CD4-positive, alpha-beta memory T cell (primary cell): ENCODE results near the gene SLC29A1. TPM values are rescaled to one million over a fixed set of nuclear protein-coding genes. Genes with fewer than 3 reads are reported as not detected.

ENCODE experiments used
- CTCF ChIA-PET: fragments of 350-600 bp; sonication (Branson Sonifier 250); formaldehyde crosslinking; loops from one replicate; lab custom pipeline; 2021; ENCODE audit warnings: inconsistent platforms; ENCODE audit not compliant: partially characterized antibody; lab: Charles Lee
- POLR2A ChIA-PET: fragments of 350-600 bp; sonication (Branson Sonifier 250); formaldehyde crosslinking; loops from one replicate; lab custom pipeline; 2021; ENCODE audit not compliant: partially characterized antibody; lab: Charles Lee
- DNase-seq, 5 donors: peaks; one replicate each; pipeline versions ENCODE4 v3.0.0 to v3.0.0-alpha.2; 2020 to 2022; ENCODE audit warnings: mixed read lengths in 1 of 5
- H3K27ac ChIP-seq: one replicate; pipeline ENCODE4 v1.7.0; 2013; ENCODE audit warnings: low read depth, low read length
- H3K27me3 ChIP-seq: 2 replicates; pipeline ENCODE4 v1.7.0; 2013; ENCODE audit warnings: mild to moderate bottlenecking, low read length, moderate library complexity; ENCODE audit not compliant: insufficient read depth
- H3K36me3 ChIP-seq: 2 replicates; pipeline ENCODE4 v1.7.0; 2013; ENCODE audit warnings: mild to moderate bottlenecking, low read length, moderate library complexity; ENCODE audit not compliant: insufficient read depth
- H3K4me1 ChIP-seq: 2 replicates; pipeline ENCODE4 v1.7.0; 2013; ENCODE audit warnings: mild to moderate bottlenecking, low read length, moderate library complexity; ENCODE audit not compliant: insufficient read depth
- H3K4me3 ChIP-seq, 2 donors: one replicate each; pipeline ENCODE4 v1.7.0; 2013; ENCODE audit warnings: low read length in 2 of 2, mild to moderate bottlenecking in 1 of 2
- H3K9me3 ChIP-seq, 2 donors: one replicate each; pipeline ENCODE4 v1.7.0; 2013; ENCODE audit warnings: low read length in 2 of 2, control low read depth in 1 of 2; ENCODE audit not compliant: control insufficient read depth in 1 of 2
- H3K27ac Mint-ChIP-seq, 7 donors: one replicate each; pipeline ENCODE4 v1.8.0; 2020 to 2021; ENCODE audit warnings: mixed read lengths in 7 of 7, mild to moderate bottlenecking in 6 of 7, inconsistent platforms in 3 of 7, moderate library complexity in 3 of 7
- H3K27me3 Mint-ChIP-seq, 2 donors: one replicate each; pipeline ENCODE4 v1.8.0; 2020 to 2021; ENCODE audit warnings: mixed read lengths in 2 of 2
- H3K36me3 Mint-ChIP-seq, 2 donors: one replicate each; pipeline ENCODE4 v1.8.0; 2020 to 2021; ENCODE audit warnings: mixed read lengths in 2 of 2, inconsistent platforms in 1 of 2, mild to moderate bottlenecking in 1 of 2
- H3K4me1 Mint-ChIP-seq, 4 donors: one replicate each; pipeline ENCODE4 v1.8.0; 2020 to 2021; ENCODE audit warnings: mixed read lengths in 4 of 4, mild to moderate bottlenecking in 1 of 4
- H3K4me3 Mint-ChIP-seq, 8 donors: one replicate each; pipeline ENCODE4 v1.8.0; 2020 to 2021; ENCODE audit warnings: mixed read lengths in 8 of 8, mild to moderate bottlenecking in 7 of 8, moderate library complexity in 6 of 8, inconsistent platforms in 3 of 8
- H3K9me3 Mint-ChIP-seq, 8 donors: one replicate each; pipeline ENCODE4 v1.8.0; 2020 to 2021; ENCODE audit warnings: mixed read lengths in 8 of 8, mild to moderate bottlenecking in 5 of 8, inconsistent platforms in 3 of 8, moderate library complexity in 1 of 8
- intact Hi-C: fragments of 100-400 bp; cut with micrococcal nuclease; formaldehyde crosslinking; loops from one replicate; pipeline ENCODE4 v1.15.1; 2023
- polyA plus RNA-seq, 2 donors: library from polyadenylated mRNA; unstranded; fragments of 300-500 nt; fragmentation: Illumina TruSeq; gene quantifications; one replicate each; pipeline ENCODE4 v1.2.3, GENCODE V29; 2021
- total RNA-seq, 2 experiments: library from RNA; stranded (reverse); gene quantifications; one replicate each; pipeline ENCODE4 v1.2.3, GENCODE V29; 2021

Gene SLC29A1
- total RNA-seq (1 to 10 TPM; 2.1 to 3.1 TPM), polyA plus RNA-seq (1 to 10 TPM; 3.4 to 3.7 TPM)

- Histone ChIP-seq H3K36me3 (no peaks in the 10 kb centered on the region), H3K4me1 (peaks cover 29% of the 10 kb centered on the region), H3K9me3 (no peaks in the 10 kb centered on the region), H3K4me3 (peak within 1 kb of the TSS in 1 of 2 donors; percentile 69), H3K27me3 (no peaks in the 10 kb centered on the region), H3K27ac (no peak within 1 kb of the TSS)
- ChIA-PET POLR2A (interaction anchor here (0.9 to 5.3 kb wide), 5 partner anchors 14 to 32 kb away, joined by 3 to 72 read pairs (median 16); partner anchors contain the start of genes HSP90AB1 and SLC35B2), CTCF (interaction anchor here (0.9 to 6.8 kb wide), 8 partner anchors 12 to 118 kb away, joined by 3 to 84 read pairs (median 8); partner anchors contain the start of genes HSP90AB1 and SLC35B2)
- DNase-seq, result peak; percentile 76 to 83 (median 78)
- Mint-ChIP-seq H3K27ac (peak within 1 kb of the TSS; percentile 37 to 86 (median 70)), H3K4me1 (peaks cover 7 to 32% (median 20%) of the 10 kb centered on the region in 4 donors), H3K36me3 (no peaks in the 10 kb centered on the region), H3K4me3 (peak within 1 kb of the TSS; percentile 82 to 93 (median 85)), H3K27me3 (peaks cover 2 to 5% of the 10 kb centered on the region in 2 donors), H3K9me3 (no peaks in the 10 kb centered on the region)
- intact Hi-C loops, result loop anchor here (1.0 to 2.0 kb wide), 3 partner anchors 14 to 33 kb away; partner anchors contain the start of gene SLC35B2
These were observed at the start of gene SLC29A1 for GRCh38 chr6:44223319-44224028. Gene SLC29A1 (plus strand): TSS chr6:44223595. CDS start chr6:44227314, 3,719 bp downstream.

GRCh38 chr6:44176130-44176761 is 47.1 kb upstream of the SLC29A1 start:
- no peak overlapping the region for H3K4me3 ChIP-seq

GRCh38 chr6:44176762-44177509 is 46.5 kb upstream of the SLC29A1 start:
- Histone ChIP-seq H3K27ac (no peak overlapping the region), H3K27me3 (no peaks in the 10 kb centered on the region), H3K9me3 (no peaks in the 10 kb centered on the region), H3K4me3 (no peak overlapping the region), H3K36me3 (no peaks in the 10 kb centered on the region), H3K4me1 (peaks cover 9% of the 10 kb centered on the region)
- H3K4me1 Mint-ChIP-seq, result peaks cover 0 to 5% (median 2%) of the 10 kb centered on the region in 4 donors
- peak overlapping the region in 2 of 8 donors; percentile 7 to 45 for H3K4me3 Mint-ChIP-seq
- peak overlapping the region in 1 of 7 donors; percentile 60 for H3K27ac Mint-ChIP-seq
- H3K36me3 Mint-ChIP-seq, result no peaks in the 10 kb centered on the region
- POLR2A ChIA-PET, result interaction anchor here (1.1 kb wide), 1 partner anchor 76 kb away, joined by 3 read pairs; no protein-coding TSS in a partner anchor
- CTCF ChIA-PET, result interaction anchor here (0.6 to 2.0 kb wide), 4 partner anchors 61 to 266 kb away, joined by 3 to 6 read pairs (median 4); no protein-coding TSS in a partner anchor
- intact Hi-C loops, result no loop called here
- no peaks in the 10 kb centered on the region for H3K9me3 Mint-ChIP-seq
- peaks cover 6 to 9% of the 10 kb centered on the region in 2 donors for H3K27me3 Mint-ChIP-seq
- DNase-seq, result peak in 1 of 5 donors; percentile 22

More at GRCh38 chr6:44176130-44176761, 47.1 kb upstream of the SLC29A1 start:
- Histone ChIP-seq H3K36me3 (no peaks in the 10 kb centered on the region), H3K27me3 (no peaks in the 10 kb centered on the region), H3K27ac (no peak overlapping the region), H3K9me3 (no peaks in the 10 kb centered on the region), H3K4me1 (peaks cover 9% of the 10 kb centered on the region)
- ChIA-PET CTCF (interaction anchor here (0.6 to 5.0 kb wide), 7 partner anchors 62 to 267 kb away, joined by 3 to 48 read pairs (median 3); no protein-coding TSS in a partner anchor), POLR2A (interaction anchor here (1.1 kb wide), 1 partner anchor 77 kb away, joined by 3 read pairs; no protein-coding TSS in a partner anchor)
- Mint-ChIP-seq H3K4me1 (peaks cover 0 to 5% (median 2%) of the 10 kb centered on the region in 4 donors), H3K36me3 (no peaks in the 10 kb centered on the region), H3K27me3 (peaks cover 8 to 11% of the 10 kb centered on the region in 2 donors), H3K4me3 (peak overlapping the region in 1 of 8 donors; percentile 29), H3K9me3 (no peaks in the 10 kb centered on the region), H3K27ac (no peak overlapping the region)
- intact Hi-C loops, result no loop called here
- DNase-seq, result no peak

GRCh38 chr6:44177691-44178423 is 45.5 kb upstream of the SLC29A1 start:
- Mint-ChIP-seq H3K27me3 (peaks cover 0 to 1% of the 10 kb centered on the region in 2 donors), H3K9me3 (no peaks in the 10 kb centered on the region), H3K4me1 (peaks cover 0 to 5% (median 2%) of the 10 kb centered on the region in 4 donors), H3K4me3 (no peak overlapping the region), H3K27ac (peak overlapping the region in 2 of 7 donors; percentile 15 to 33), H3K36me3 (no peaks in the 10 kb centered on the region)
- CTCF ChIA-PET, result no interaction called here
- Histone ChIP-seq H3K27ac (no peak overlapping the region), H3K4me1 (peaks cover 9% of the 10 kb centered on the region), H3K27me3 (no peaks in the 10 kb centered on the region), H3K36me3 (no peaks in the 10 kb centered on the region), H3K4me3 (no peak overlapping the region), H3K9me3 (no peaks in the 10 kb centered on the region)
- no peak for DNase-seq
- POLR2A ChIA-PET, result no interaction called here
- intact Hi-C loops, result no loop called here

GRCh38 chr6:44178424-44179071 is 44.8 kb upstream of the SLC29A1 start:
- ChIA-PET POLR2A (no interaction called here), CTCF (no interaction called here)
- Mint-ChIP-seq H3K27ac (peak overlapping the region in 2 of 7 donors; percentile 15 to 33), H3K9me3 (no peaks in the 10 kb centered on the region), H3K4me3 (no peak overlapping the region), H3K4me1 (peaks cover 0 to 5% (median 2%) of the 10 kb centered on the region in 4 donors), H3K36me3 (no peaks in the 10 kb centered on the region), H3K27me3 (no peaks in the 10 kb centered on the region)
- DNase-seq, result no peak
- H3K27me3 ChIP-seq, result no peaks in the 10 kb centered on the region
- intact Hi-C loops, result no loop called here
- H3K4me1 ChIP-seq, result peaks cover 9% of the 10 kb centered on the region
- no peaks in the 10 kb centered on the region for H3K36me3 ChIP-seq
- no peak overlapping the region for H3K27ac ChIP-seq
- H3K9me3 ChIP-seq, result no peaks in the 10 kb centered on the region
- no peak overlapping the region for H3K4me3 ChIP-seq

GRCh38 chr6:44179072-44179536 is 44.3 kb upstream of the SLC29A1 start:
- H3K9me3 Mint-ChIP-seq, result no peaks in the 10 kb centered on the region
- H3K27me3 ChIP-seq, result no peaks in the 10 kb centered on the region
- no peak overlapping the region for H3K4me3 Mint-ChIP-seq
- peak overlapping the region in 3 of 7 donors; percentile 16 to 63 (median 17) for H3K27ac Mint-ChIP-seq
- H3K36me3 ChIP-seq, result no peaks in the 10 kb centered on the region
- peaks cover 9% of the 10 kb centered on the region for H3K4me1 ChIP-seq
- no peaks in the 10 kb centered on the region for H3K27me3 Mint-ChIP-seq
- peaks cover 0 to 5% (median 2%) of the 10 kb centered on the region in 4 donors for H3K4me1 Mint-ChIP-seq
- H3K27ac ChIP-seq, result no peak overlapping the region
- ChIA-PET POLR2A (no interaction called here), CTCF (no interaction called here)
- no peaks in the 10 kb centered on the region for H3K9me3 ChIP-seq
- H3K4me3 ChIP-seq, result no peak overlapping the region
- no peaks in the 10 kb centered on the region for H3K36me3 Mint-ChIP-seq
- DNase-seq, result no peak
- intact Hi-C loops, result no loop called here
